ENCODE measurements around the gene ALX4. TPM values are rescaled to one million over a fixed set of nuclear protein-coding genes. Genes with fewer than 3 reads are reported as not detected.

The ALX4 gene
- total RNA-seq, 1 experiment from 2014 or later, result 44.2 TPM

DNA sequence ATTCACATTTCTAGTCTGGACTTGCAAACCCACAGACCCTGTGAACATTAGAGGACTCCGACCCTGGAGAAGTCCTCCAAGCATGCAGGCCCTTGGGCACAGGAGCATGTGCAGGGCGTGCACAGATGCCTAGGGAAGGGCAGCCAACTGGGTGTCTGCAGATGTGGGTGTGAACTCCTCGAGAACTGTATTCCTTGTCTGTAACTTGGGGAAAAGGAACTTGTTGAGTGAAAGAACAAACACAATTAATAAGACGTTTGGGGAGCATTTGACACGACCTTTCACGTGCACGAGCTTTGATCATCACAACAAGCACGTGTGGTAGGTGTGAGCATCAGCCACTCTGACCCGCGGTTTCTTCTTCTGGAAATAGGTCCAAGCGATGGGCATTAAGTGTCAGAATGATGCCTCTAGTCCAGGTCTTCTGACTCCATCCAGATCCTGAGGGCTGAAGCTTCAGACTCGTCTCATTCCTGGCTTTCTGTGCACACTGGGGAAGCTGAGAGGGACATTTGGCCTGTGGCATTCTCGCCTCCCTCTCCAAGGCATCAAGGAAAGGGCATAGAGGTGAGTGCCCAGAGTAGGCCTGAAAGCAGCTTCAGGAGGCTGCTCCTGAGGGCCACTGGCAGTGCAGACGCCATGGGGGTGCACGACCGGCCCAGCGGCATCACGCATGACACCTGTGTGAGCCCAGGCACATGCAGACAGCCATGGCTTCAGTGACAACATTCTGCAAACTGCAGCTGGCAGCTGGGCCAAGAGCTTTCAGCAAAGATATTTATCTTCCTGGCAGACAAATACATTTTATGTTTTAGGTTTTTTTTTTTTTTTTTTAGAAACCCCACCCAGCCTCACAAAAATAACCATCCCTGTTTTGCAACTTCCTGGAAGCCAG is 32.5 kb downstream of the ALX4 start:
- DNase-seq (ENCODE audit: low spot score), result no peak
- in situ Hi-C loops (cut with HindIII; ENCODE audit: low sequenced_read_pairs), result no loop called here

DNA sequence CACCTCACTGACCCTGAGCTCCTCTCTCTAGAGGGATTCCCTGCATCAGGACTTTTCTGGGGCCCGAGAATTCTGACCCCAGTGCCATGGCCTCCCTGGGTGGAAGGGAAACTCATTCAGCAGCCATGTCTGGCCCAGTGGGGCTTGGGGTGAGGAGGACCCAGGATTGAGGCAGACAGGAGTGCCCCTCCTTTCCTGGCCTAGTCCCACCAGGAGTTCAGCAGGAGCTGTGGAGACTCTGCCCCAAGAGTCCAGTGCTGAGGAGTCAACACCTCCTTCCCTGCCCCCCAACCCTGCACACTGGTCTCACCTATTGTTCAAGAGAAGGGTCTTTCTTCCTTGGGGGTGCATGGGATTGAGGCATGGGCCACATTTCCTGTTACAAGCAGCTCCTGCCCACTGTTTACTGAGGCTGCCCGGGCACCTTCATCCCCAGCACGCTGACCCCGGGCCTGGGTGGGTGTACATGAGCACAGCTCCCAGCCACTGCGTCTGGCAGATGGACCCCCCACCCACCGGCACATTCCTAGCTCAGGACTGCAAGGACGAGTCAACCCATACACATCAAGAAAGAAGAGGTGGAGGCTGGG is 33.9 kb downstream of the ALX4 start:
- in situ Hi-C loops (cut with HindIII; ENCODE audit: low sequenced_read_pairs), result no loop called here

DNA sequence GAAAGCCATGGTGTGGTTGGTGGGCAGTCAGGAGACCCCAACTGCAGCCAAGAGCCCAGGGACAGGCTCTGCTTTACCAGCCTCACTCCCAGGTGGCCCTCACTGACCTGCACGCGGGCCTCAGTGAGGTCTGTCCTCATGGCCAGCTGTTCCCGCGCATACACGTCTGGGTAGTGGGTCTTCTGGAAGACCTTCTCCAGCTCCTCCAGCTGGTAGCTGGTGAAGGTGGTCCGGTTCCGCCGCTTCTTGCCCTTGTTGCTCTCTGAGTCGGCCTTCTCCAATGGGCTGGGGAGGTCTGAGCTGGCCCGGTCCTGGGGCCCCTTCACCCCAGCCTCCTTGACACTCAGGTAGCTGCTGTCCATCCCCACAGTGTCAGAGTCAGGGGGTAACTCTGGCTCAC is 34.7 kb downstream of the ALX4 start:
- DNase-seq (ENCODE audit: low spot score), result no peak
- in situ Hi-C loops (cut with HindIII; ENCODE audit: low sequenced_read_pairs), result no loop called here

More for the DNA sequence above, 33.9 kb downstream of the ALX4 start:
- DNase-seq (ENCODE audit: low spot score), result no peak

DNA sequence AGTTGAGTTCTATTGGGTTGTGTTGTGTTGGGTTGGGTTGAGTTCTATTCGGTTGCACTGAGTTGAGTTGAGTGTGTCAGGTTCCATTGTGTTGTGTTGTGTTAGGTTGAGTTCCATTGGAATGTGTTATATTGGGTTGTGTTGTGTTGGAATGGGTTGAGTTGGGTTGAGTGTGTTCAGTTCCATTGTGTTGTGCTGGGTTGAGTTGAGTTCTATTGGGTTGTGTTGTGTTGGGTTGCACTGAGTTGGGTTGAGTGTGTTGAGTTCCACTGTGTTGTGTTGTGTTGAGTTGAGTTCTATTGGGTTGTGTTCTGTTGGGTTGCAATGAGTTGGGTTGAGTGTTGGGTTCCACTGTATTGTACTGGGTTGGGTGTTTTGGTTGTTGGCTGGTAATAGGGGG is 35.5 kb downstream of the ALX4 start:
- DNase-seq (ENCODE audit: low spot score), result no peak
- in situ Hi-C loops (cut with HindIII; ENCODE audit: low sequenced_read_pairs), result loop anchor here (25.0 kb wide), 1 partner anchor 162 kb away; no protein-coding TSS in a partner anchor

DNA sequence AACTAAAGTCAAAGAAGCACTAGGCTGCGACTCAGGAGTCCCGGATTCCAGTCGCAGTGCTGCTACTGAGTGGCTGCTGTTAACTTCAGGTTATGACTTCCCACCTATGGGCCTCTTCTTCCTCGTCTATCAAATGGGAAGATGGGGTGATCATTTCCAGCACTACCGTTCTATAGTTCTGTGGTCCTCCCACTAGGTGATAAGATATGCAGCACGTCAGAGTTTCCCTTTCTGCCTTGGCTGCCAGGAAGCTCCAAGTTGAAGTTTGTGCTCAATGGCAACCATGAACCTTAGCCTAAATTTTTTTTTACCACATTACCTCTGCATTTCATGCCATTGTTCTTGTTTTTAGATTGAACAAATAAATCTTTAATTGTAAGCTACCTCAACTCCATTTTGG is 38.7 kb downstream of the ALX4 start:
- in situ Hi-C loops (cut with HindIII; ENCODE audit: low sequenced_read_pairs), result loop anchor here (25.0 kb wide), 1 partner anchor 159 kb away; no protein-coding TSS in a partner anchor
- no peak for DNase-seq (ENCODE audit: low spot score)

DNA sequence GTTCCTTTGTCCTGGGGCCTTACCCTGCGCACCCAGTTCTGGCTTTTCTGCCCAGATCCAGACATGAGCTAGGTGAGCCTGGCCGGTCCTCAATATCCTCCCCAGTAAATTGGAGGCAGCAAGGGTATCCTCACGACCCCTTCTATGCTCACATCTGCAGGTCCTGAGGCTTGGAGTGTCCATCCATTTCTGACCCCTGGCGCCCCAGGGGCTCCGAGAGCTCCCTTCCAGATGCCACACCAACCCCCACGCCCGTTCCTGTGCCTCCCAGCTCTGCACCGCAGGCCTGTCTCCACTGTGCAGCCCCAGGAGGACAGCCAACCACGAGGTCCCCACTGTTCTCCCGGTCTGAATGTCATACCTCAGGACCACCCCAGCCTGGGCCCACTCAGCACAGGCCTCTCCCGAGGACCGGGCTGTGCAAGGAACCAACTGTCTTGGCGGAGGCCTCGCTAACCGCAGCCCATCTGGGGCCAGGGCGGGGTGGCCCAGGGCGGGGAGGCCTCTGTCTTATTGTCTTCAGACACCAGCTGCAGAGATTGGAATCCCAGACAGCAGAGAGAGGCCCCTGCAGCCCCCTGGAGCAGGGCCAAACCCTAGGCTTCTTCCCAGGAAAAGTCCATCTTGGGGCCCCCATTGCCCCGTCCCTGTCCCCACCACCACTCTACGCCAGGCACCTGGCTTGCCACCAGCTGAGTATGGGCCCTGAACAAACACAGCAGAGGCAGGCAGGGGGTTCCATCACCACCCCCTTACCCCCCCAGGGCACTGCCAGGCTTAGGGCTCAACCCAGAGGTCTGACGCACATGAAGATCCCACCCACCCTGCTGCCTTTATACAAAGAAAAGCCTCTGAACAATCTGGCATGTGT is 39.3 kb downstream of the ALX4 start:
- no peak for DNase-seq (ENCODE audit: low spot score)
- in situ Hi-C loops (cut with HindIII; ENCODE audit: low sequenced_read_pairs), result loop anchor here (25.0 kb wide), 1 partner anchor 158 kb away; no protein-coding TSS in a partner anchor

DNA sequence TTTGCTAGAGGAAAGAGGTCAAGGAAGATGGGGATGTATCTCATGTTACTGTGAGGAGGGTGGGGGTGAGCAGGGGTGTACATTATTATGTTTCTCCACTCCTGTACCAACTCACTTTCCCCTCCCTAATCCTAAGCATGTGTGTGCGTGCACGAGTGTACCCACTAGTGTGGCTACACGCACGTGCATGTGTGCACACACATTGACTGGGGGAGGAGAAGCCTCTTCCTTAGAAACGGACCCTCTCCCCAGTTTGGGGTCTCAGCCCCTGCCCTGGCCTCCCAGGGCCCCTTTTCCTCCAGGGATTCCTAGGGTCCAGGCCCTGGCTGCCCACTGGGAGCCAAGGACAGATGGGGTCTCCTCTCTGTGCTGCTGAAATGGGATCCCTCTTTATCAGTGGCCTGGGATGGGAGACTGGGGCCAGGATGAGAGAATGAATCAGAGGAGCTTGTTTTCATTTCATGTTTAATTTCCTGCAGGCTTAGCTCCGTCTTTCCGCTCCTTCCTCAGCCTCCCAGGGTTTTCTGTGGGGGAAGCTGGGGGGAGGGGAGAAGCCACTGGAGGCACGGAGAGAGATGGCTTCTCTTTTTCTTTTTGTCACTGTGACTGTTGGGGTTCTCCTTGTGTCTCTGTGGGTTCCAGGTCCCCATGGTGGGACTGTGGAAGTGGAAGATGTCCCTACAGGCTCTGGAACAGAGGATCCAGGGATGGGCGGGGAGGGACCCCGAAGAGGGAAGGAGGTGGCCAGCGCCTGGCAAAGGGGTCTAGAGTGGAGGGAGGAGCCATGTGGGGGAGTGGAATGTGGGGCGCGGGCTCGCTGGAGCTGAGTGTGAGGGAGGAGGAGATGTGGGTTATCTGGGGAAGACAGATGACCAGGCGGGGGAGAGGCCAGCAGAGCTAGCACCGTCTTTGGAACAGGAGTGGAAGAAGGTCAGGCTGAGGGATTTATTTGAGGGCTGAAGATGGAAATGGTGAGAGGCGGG is 40.3 kb downstream of the ALX4 start:
- in situ Hi-C loops (cut with HindIII; ENCODE audit: low sequenced_read_pairs), result loop anchor here (25.0 kb wide), 1 partner anchor 157 kb away; no protein-coding TSS in a partner anchor
- DNase-seq (ENCODE audit: low spot score), result no peak

DNA sequence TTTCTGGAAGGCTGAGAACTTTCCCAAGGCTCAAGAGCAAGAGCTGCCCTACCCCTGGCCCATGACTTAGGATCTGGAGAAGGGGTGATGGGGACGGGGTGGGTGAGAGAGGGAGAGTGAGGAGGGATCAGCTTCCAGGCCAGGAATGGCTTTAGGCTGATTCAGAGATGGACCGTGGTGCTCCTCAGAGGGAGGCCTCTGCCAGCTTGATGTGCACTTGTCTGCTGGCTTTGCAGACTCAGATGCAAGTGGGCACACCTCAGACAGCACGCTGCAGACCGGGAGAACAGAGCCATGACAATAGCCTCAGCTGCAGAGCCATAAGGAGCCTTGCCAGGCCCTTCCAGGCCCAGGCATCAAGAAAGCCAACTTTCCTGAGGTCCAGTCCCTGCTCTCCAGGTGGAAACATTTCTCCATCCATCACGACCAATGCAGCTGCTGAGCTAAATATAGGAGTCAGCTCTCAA is 41.3 kb downstream of the ALX4 start:
- in situ Hi-C loops (cut with HindIII; ENCODE audit: low sequenced_read_pairs), result loop anchor here (25.0 kb wide), 1 partner anchor 156 kb away; no protein-coding TSS in a partner anchor
- no peak for DNase-seq (ENCODE audit: low spot score)

DNA sequence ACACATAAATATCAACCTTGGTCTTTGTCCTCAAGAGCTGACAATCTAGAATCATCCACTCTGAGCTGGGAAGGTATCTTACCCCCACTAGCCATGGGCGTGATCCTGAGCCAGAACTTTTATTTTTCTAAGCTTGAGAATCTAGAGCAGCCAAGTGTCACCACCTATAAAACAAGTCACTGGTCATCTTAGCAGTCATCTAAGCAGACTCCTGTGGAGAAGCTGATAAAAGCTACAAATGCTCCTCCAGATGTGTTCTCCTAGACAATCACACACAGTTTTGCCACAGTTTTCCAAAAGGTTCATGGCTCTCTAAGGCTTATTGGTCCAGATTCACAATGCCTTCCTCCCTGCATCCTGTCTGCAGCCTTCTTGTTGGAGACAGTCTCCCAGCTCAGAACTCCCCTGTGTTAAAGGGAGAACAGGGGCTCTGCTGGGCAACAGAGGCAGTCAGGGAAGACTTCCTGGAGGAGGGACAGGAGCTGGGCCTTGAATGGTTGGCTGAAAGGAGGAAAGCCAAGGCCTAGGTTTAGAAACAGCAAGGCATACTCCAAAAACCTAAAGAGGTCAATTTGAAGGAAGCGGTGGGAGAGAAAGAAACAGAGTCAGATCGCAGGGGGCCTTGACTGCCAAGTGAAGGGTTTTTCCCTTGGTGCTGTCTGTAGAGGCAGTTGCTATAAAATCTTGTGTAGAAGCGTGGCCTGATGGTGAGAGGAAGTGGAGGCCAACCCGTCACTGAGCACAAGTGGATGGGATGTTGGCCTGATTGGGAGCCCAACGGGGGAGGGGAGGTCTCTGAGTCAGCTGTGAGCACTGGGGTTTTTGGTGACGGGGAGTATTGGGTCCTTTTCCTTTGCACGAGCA is 42.0 kb downstream of the ALX4 start:
- in situ Hi-C loops (cut with HindIII; ENCODE audit: low sequenced_read_pairs), result loop anchor here (25.0 kb wide), 1 partner anchor 156 kb away; no protein-coding TSS in a partner anchor
- DNase-seq (ENCODE audit: low spot score), result no peak

DNA sequence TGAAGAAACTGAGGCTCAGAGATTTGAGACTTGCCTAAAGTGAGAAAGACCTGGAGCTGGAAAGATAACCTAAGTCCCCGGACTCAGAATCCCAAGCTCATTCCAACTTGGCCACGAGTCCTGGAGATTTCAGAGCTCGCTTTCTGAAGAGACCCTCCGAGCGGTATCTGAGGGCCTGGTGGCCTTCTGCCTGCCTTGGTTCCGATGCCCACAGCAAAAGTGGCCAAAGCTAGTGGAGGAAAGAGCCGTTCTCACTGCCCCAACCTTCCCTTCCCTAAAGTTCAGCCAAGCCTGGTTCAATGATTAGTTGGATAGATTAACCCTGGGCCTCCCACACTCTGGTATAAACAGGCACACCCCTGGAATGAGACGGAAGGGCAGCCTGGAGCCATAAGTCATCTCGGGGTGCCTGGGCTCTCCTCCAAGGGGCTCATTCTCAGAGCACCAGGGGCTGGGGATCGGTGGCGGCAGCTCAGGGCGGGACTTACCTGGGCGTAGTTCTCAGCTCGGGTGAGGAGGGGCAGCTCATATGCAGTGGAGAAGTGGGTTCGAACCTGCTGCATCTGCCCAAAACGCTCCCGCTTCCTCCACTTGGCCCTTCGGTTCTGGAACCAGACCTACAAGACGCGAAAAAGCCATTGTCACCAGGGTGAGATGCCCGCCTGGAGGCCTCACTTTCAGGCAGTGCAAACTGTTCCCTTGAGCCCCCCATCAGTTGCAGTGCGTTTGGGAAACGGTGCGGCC is 42.8 kb downstream of the ALX4 start:
- no peak for DNase-seq (ENCODE audit: low spot score)
- in situ Hi-C loops (cut with HindIII; ENCODE audit: low sequenced_read_pairs), result loop anchor here (25.0 kb wide), 1 partner anchor 155 kb away; no protein-coding TSS in a partner anchor

DNA sequence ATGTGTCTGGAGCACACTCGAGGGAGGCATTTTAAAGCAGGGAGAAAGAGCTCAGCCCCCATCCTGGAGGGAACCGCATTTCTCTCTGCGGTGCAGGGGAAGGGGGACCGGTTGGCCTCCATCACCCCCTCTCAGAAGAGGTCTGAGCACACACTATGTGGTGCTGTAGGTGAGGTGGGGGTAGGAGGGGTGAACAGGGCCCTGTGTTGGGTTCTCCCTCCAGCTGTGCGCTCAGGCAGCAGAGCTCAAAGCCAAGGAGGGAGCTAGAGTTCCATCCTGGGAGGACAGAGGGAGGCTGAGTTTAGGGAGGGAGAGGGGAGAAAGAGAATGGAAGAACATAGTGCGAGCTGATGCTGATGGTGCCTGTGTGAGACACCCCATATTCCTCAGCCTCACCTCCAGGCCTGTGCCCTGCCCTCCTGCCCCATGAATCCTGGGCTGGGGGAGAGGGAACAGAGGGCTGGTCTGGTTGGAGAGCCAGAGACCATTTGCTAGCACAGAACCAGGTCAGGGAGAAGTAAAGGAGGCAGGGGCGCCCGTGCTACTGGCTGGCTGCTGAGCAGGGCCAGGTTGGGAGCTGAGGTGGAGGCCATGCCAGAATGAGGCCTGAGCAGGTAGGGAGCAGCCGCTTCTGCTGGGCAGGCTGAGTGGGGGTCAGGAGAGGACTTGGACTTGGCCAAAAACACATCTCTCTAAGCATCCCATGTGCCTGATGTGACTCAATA is 43.7 kb downstream of the ALX4 start:
- in situ Hi-C loops (cut with HindIII; ENCODE audit: low sequenced_read_pairs), result loop anchor here (25.0 kb wide), 1 partner anchor 154 kb away; no protein-coding TSS in a partner anchor
- DNase-seq (ENCODE audit: low spot score), result no peak

DNA sequence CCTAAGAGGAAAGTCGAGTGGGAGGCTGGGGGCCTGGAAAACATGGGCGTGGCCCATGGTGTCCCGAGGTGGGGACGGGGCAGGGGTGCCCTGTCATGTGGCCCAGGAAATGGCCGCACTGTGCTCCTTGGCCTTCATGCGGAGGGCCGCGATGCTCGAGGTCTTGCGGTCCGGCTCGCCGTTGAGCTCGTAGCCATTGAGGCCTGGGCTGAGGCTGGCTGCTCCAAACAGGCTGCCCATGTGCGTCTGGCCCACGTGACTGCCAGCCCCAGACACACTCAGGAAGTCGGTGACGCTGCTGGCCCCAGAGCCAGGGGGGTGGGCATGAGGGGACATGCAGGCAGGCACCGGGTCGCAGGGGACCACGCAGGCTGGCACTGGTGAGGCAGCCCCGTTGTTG is 45.2 kb downstream of the ALX4 start:
- in situ Hi-C loops (cut with HindIII; ENCODE audit: low sequenced_read_pairs), result loop anchor here (25.0 kb wide), 1 partner anchor 152 kb away; no protein-coding TSS in a partner anchor
- no peak for DNase-seq (ENCODE audit: low spot score)

DNA sequence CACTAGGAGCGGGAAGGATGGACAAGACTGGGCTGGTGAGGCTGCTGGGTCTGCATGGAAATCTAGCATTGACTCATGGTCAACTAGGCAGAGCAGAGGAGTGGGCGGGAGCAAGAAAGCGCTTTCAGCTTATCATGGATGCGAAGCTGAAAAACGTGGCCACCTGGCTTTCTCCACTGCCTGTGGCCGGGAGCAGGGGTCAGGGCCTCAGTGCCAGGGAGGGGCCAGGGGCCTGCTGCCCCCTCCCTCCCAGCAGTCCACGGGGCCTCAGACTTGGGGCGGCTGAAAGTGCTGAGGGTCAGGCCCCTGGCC is 45.5 kb downstream of the ALX4 start:
- DNase-seq (ENCODE audit: low spot score), result no peak
- in situ Hi-C loops (cut with HindIII; ENCODE audit: low sequenced_read_pairs), result loop anchor here (25.0 kb wide), 1 partner anchor 152 kb away; no protein-coding TSS in a partner anchor

DNA sequence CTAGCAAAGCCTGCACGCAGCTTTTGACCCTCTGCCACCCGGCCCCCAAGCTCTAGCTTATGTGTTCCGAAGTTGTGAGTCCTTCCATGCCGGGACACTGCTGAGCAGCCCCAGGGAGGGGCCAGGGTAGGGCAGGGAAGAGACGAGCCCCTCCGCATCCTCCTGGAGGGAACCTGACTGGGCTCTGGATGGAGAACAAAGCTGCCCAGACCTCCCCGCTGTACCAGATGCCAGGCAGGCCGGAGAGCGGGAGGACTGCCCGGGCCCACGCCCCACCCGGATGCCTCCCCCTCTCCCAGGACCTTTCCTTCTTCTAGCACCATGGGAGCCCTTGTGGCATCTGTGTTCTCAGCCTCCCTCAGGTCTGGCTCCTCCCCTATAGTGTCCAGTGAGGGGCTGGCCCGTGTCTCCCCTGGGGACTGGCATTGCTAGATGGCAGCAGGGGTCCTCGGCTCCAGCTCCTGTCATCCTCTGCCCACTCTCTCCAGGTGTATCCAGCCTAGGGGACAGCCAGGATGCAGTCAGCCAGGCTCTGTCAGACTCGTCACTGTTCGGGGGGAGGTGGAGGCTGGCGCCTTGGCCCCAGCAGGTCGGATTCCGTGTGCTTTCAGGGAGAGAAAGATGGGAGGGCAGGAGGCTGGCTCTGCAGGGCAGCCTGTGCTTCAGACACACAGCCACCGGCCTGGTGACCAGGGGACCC is 46.1 kb downstream of the ALX4 start:
- no peak for DNase-seq (ENCODE audit: low spot score)
- in situ Hi-C loops (cut with HindIII; ENCODE audit: low sequenced_read_pairs), result loop anchor here (25.0 kb wide), 1 partner anchor 152 kb away; no protein-coding TSS in a partner anchor

All from G401 (cell line).